Stimulated activated naive CD8-positive, alpha-beta T cell treated with anti-CD3 and anti-CD28 coated beads, Interleukin-15, amount 100 ng/mL, for 72 hours (primary cell): Measurements from ENCODE around the gene KXD1.

Experiments
- ATAC-seq: fragments of 150-1000 bp; cut with Tn5 transposase; 2 replicates; pipeline ENCODE4 v1.10.0; 2021; ENCODE audit warnings: mild to moderate bottlenecking, moderate library complexity
- DNase-seq, 2 donors: peaks; one replicate each; pipeline ENCODE4 v3.0.0; 2021 to 2022
- H3K27ac Mint-ChIP-seq, 2 donors: one replicate each; pipeline ENCODE4 v1.8.0; 2022; ENCODE audit warnings: mild to moderate bottlenecking in 2 of 2, mixed read lengths in 2 of 2, moderate library complexity in 2 of 2
- H3K27me3 Mint-ChIP-seq: one replicate; pipeline ENCODE4 v1.8.0; 2022; ENCODE audit warnings: mixed read lengths
- H3K4me1 Mint-ChIP-seq: one replicate; pipeline ENCODE4 v1.8.0; 2022; ENCODE audit warnings: mild to moderate bottlenecking, mixed read lengths
- H3K4me3 Mint-ChIP-seq, 2 donors: one replicate each; pipeline ENCODE4 v1.8.0; 2022; ENCODE audit warnings: mild to moderate bottlenecking in 2 of 2, mixed read lengths in 2 of 2, moderate library complexity in 1 of 2
- H3K9me3 Mint-ChIP-seq, 2 donors: one replicate each; pipeline ENCODE4 v1.8.0; 2022; ENCODE audit warnings: mixed read lengths in 2 of 2

KXD1 gene

GRCh38 chr19:18609717-18610051 lies 52.0 kb downstream of the KXD1 start:
- no peak for ATAC-seq
- H3K4me3 Mint-ChIP-seq = no peak overlapping the region

GRCh38 chr19:18610245-18610555 lies 52.5 kb downstream of the KXD1 start:
- ATAC-seq (no peak), DNase-seq (no peak)
- Mint-ChIP-seq H3K4me1 (peaks cover 40% of the 10 kb centered on the region), H3K4me3 (no peak overlapping the region), H3K9me3 (no peaks in the 10 kb centered on the region), H3K27ac (no peak overlapping the region), H3K27me3 (peaks cover 90% of the 10 kb centered on the region)

More at GRCh38 chr19:18609717-18610051, 52.0 kb downstream of the KXD1 start:
- no peak for DNase-seq
- Mint-ChIP-seq H3K27me3 (peaks cover 90% of the 10 kb centered on the region), H3K4me1 (peaks cover 40% of the 10 kb centered on the region), H3K27ac (no peak overlapping the region), H3K9me3 (no peaks in the 10 kb centered on the region)

GRCh38 chr19:18610556-18611326 lies 53.1 kb downstream of the KXD1 start:
- ATAC-seq (no peak), DNase-seq (no peak)
- Mint-ChIP-seq H3K9me3 (no peaks in the 10 kb centered on the region), H3K27ac (no peak overlapping the region), H3K4me3 (peak overlapping the region; percentile 17 to 44), H3K4me1 (peaks cover 40% of the 10 kb centered on the region), H3K27me3 (peaks cover 90% of the 10 kb centered on the region)

GRCh38 chr19:18611327-18612050 lies 53.8 kb downstream of the KXD1 start:
- Mint-ChIP-seq H3K27me3 (peaks cover 97% of the 10 kb centered on the region), H3K9me3 (no peaks in the 10 kb centered on the region), H3K4me1 (peaks cover 40% of the 10 kb centered on the region), H3K27ac (no peak overlapping the region), H3K4me3 (peak overlapping the region; percentile 71 to 73)
- DNase-seq (no peak), ATAC-seq (no peak)

GRCh38 chr19:18612051-18612771 lies 54.5 kb downstream of the KXD1 start:
- ATAC-seq = peak; percentile 24
- H3K4me1 Mint-ChIP-seq = peaks cover 39% of the 10 kb centered on the region

GRCh38 chr19:18612772-18613588 lies 55.3 kb downstream of the KXD1 start, which contains the start of gene TMEM59L:
Gene TMEM59L (plus strand): TSS chr19:18612870. CDS start chr19:18612959, 89 bp downstream.
- DNase-seq = no peak

More at GRCh38 chr19:18612051-18612771, 54.5 kb downstream of the KXD1 start:
- no peak for DNase-seq
- no peaks in the 10 kb centered on the region for H3K9me3 Mint-ChIP-seq
- H3K27me3 Mint-ChIP-seq = peaks cover 99% of the 10 kb centered on the region
- peak overlapping the region in 1 of 2 donors; percentile 40 for H3K27ac Mint-ChIP-seq
- H3K4me3 Mint-ChIP-seq = peak overlapping the region; percentile 71 to 73

GRCh38 chr19:18613589-18614234 lies 56.0 kb downstream of the KXD1 start:
- Mint-ChIP-seq H3K9me3 (no peaks in the 10 kb centered on the region), H3K27ac (peak overlapping the region in 1 of 2 donors; percentile 81), H3K27me3 (peaks cover 92% of the 10 kb centered on the region), H3K4me3 (peak overlapping the region; percentile 42 to 63), H3K4me1 (peaks cover 29% of the 10 kb centered on the region)
- ATAC-seq (no peak), DNase-seq (no peak)

More at GRCh38 chr19:18612772-18613588, 55.3 kb downstream of the KXD1 start, which contains the start of gene TMEM59L:
- peak; percentile 46 for ATAC-seq
- peaks cover 31% of the 10 kb centered on the region for H3K4me1 Mint-ChIP-seq
- peaks cover 99% of the 10 kb centered on the region for H3K27me3 Mint-ChIP-seq
- H3K9me3 Mint-ChIP-seq = no peaks in the 10 kb centered on the region
- H3K27ac Mint-ChIP-seq = peak within 1 kb of the TSS; percentile 40 to 81
- peak within 1 kb of the TSS; percentile 71 to 73 for H3K4me3 Mint-ChIP-seq

- ATAC-seq (no peak), DNase-seq (no peak)
- no peaks in the 10 kb centered on the region for H3K9me3 Mint-ChIP-seq
- H3K27ac Mint-ChIP-seq = no peak overlapping the region
- H3K27me3 Mint-ChIP-seq = peaks cover 69% of the 10 kb centered on the region
- H3K4me3 Mint-ChIP-seq = no peak overlapping the region
- peaks cover 26% of the 10 kb centered on the region for H3K4me1 Mint-ChIP-seq
Observed at GRCh38 chr19:18616023-18616422, 58.4 kb downstream of the KXD1 start.

- Mint-ChIP-seq H3K27me3 (peaks cover 54% of the 10 kb centered on the region), H3K4me3 (no peak overlapping the region), H3K4me1 (peaks cover 15% of the 10 kb centered on the region), H3K27ac (peak overlapping the region in 1 of 2 donors; percentile 30), H3K9me3 (no peaks in the 10 kb centered on the region)
- DNase-seq (no peak), ATAC-seq (no peak)
Observed at GRCh38 chr19:18617562-18617961, 59.9 kb downstream of the KXD1 start.

- Mint-ChIP-seq H3K9me3 (no peaks in the 10 kb centered on the region), H3K4me1 (peaks cover 9% of the 10 kb centered on the region), H3K27ac (no peak overlapping the region), H3K4me3 (no peak overlapping the region), H3K27me3 (peaks cover 47% of the 10 kb centered on the region)
- DNase-seq (no peak), ATAC-seq (no peak)
Observed at GRCh38 chr19:18618236-18618635, 60.6 kb downstream of the KXD1 start.
